Type B pancreatic cell (in vitro differentiated cells): ENCODE results near the gene PPP1R1B. TPM values are rescaled to one million over a fixed set of nuclear protein-coding genes. Genes with fewer than 3 reads are reported as not detected.

Experiments
- DNase-seq: peaks from one replicate; pipeline ENCODE4 v3.0.0; 2021; ENCODE audit warnings: mixed read lengths; ENCODE audit not compliant: unreplicated experiment; ENCODE audit errors: extremely low spot score
- H3K27ac Mint-ChIP-seq: 2 replicates; pipeline ENCODE4 v1.8.0; 2021; ENCODE audit warnings: mild to moderate bottlenecking, mixed read lengths
- H3K27me3 Mint-ChIP-seq: 2 replicates; pipeline ENCODE4 v1.8.0; 2021; ENCODE audit warnings: mixed read lengths
- H3K36me3 Mint-ChIP-seq: 2 replicates; pipeline ENCODE4 v1.8.0; 2021; ENCODE audit warnings: mixed read lengths
- H3K4me1 Mint-ChIP-seq: one replicate; pipeline ENCODE4 v1.8.0; 2021; ENCODE audit warnings: mixed read lengths; ENCODE audit not compliant: unreplicated experiment
- H3K4me3 Mint-ChIP-seq: 2 replicates; pipeline ENCODE4 v1.8.0; 2021; ENCODE audit warnings: mild to moderate bottlenecking, mixed read lengths
- H3K9me3 Mint-ChIP-seq: 2 replicates; pipeline ENCODE4 v1.8.0; 2021; ENCODE audit warnings: mixed read lengths
- total RNA-seq: library from RNA; stranded (reverse); gene quantifications from 2 replicates; pipeline ENCODE4 v1.2.1, GENCODE V29; 2021; ENCODE audit warnings: low replicate concordance
- TF ChIP-seq, protein P1 (sequence below): fragments of 200-600 bp; sonication (generic); conservative IDR thresholded peaks from 2 replicates; pipeline ENCODE4 v1.5.0; 2021; ENCODE audit warnings: antibody characterized with exemption, mild to moderate bottlenecking

The PPP1R1B gene
- total RNA-seq, 1 donor from 2014 or later, result 3.7 TPM

DNA sequence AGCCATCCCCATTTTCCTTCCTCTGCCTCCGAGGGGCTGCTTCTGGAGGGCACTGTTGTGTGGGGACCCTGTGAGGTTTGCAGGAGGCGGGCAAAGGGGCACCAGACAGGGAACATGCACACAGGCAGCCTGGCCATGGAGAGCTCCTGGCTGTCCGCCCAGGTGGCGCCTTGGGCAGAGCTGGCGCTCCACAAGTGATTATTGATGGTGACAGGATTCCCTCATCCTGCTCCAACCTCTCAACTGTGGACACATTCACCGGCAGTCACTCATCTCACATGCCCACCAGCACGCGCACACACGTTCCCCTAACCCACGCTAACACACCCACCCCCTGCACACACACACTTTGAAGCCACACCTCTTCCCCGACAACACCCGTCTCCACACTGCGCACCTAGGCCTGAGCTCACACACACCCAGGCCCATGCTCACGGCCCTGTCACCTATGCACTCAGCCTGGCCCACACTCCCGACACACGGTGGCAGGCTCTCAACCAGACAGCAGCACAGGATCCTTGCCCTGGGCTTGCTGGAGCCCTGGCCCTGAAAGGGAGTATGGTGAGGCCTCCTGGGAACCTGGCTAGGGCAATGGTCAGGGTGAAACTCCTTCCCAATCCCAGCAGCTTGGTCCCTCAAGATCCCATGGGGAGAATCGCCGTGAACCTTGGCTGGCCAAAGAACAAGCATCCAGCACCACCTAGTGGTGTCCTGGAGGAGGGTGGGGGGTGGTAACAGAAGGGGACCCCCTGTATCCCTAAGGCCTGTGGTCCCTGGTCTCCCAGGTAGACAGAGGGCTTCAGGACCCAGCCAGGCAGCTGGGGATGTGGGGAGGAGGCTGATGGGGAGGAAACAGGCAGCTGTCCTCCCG, 45.1 kb downstream of the PPP1R1B start:
- Mint-ChIP-seq H3K4me1 (peaks cover 10% of the 10 kb centered on the region), H3K27ac (peak overlapping the region; percentile 77), H3K27me3 (peaks cover 9% of the 10 kb centered on the region), H3K9me3 (no peaks in the 10 kb centered on the region), H3K36me3 (no peaks in the 10 kb centered on the region), H3K4me3 (no peak overlapping the region)
- TF ChIP-seq, protein P1, sequence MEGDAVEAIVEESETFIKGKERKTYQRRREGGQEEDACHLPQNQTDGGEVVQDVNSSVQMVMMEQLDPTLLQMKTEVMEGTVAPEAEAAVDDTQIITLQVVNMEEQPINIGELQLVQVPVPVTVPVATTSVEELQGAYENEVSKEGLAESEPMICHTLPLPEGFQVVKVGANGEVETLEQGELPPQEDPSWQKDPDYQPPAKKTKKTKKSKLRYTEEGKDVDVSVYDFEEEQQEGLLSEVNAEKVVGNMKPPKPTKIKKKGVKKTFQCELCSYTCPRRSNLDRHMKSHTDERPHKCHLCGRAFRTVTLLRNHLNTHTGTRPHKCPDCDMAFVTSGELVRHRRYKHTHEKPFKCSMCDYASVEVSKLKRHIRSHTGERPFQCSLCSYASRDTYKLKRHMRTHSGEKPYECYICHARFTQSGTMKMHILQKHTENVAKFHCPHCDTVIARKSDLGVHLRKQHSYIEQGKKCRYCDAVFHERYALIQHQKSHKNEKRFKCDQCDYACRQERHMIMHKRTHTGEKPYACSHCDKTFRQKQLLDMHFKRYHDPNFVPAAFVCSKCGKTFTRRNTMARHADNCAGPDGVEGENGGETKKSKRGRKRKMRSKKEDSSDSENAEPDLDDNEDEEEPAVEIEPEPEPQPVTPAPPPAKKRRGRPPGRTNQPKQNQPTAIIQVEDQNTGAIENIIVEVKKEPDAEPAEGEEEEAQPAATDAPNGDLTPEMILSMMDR, result peak; percentile 72
- DNase-seq, result no peak

DNA sequence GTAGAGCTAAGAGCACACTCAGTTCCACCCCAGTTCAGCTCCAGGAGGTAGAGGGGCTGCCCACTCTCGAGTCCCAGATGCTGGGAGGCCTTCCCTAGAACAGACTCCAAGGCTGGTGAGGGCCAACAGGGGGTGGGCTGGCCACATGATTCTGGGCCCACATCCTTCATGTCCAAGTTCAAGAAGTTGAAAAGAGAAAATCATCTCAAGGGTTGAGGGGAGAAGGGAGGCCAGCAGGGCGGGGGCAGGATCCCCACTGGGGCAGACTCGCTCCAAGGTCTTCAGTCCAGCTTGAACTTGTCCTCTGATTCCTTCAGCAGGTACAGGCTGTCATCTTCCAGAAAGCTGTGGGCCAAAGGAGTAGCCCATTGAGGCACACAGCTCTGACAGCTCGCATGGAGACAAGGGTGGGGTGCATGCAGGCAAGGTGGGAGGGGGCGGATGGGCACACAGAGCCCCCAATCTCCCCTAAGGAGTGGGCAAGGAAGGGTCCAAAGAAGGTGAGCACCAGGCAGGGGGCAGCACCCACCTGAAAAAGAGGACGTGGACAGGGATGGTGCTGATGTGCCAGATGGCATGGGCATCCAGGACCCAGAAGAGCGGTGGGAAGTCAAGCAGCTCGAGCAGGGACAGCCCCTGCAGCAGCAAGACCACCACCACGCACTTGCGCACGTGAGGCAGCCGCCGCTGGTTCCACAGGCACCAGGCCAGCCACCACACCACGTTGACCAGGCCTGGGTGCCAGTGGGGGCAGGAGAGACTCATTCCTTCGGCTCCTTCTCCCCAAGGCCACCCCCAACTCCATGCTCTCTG, 46.0 kb downstream of the PPP1R1B start:
- peaks cover 16% of the 10 kb centered on the region for H3K4me1 Mint-ChIP-seq
- H3K4me3 Mint-ChIP-seq, result no peak overlapping the region
- peak overlapping the region; percentile 77 for H3K27ac Mint-ChIP-seq
- TF ChIP-seq, protein P1, result peak; percentile 42
- no peaks in the 10 kb centered on the region for H3K9me3 Mint-ChIP-seq
- no peaks in the 10 kb centered on the region for H3K36me3 Mint-ChIP-seq
- H3K27me3 Mint-ChIP-seq, result peaks cover 8% of the 10 kb centered on the region
- DNase-seq, result no peak

GRCh38 chr17:39673335-39674081, 46.8 kb downstream of the PPP1R1B start:
- peak overlapping the region; percentile 41 for H3K27ac Mint-ChIP-seq
- TF ChIP-seq, protein P1, result no peak
- peaks cover 14% of the 10 kb centered on the region for H3K4me1 Mint-ChIP-seq
- H3K9me3 Mint-ChIP-seq, result no peaks in the 10 kb centered on the region
- no peak overlapping the region for H3K4me3 Mint-ChIP-seq
- no peak for DNase-seq
- no peaks in the 10 kb centered on the region for H3K36me3 Mint-ChIP-seq
- peaks cover 6% of the 10 kb centered on the region for H3K27me3 Mint-ChIP-seq

DNA sequence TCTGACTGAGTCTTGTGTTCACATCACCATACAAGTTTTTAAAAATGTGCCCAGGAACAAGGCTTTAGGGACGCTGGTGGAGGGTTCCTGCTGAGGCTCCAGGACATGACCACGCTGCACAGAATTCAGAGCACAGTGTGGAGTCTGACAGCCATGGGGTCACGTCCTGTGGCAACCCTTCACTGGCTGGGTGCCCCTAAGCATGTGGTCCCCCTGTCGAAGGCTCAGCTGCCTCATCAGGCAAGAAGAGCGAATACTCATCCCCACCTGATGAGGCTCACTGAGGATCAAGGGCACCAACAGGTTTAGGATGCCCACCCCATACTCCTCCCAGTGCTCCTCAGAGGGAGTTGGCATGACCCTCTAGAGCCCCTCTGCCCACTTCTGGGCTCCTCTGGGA, 47.4 kb downstream of the PPP1R1B start:
- peaks cover 10% of the 10 kb centered on the region for H3K4me1 Mint-ChIP-seq
- peaks cover 3% of the 10 kb centered on the region for H3K27me3 Mint-ChIP-seq
- H3K36me3 Mint-ChIP-seq, result no peaks in the 10 kb centered on the region
- TF ChIP-seq, protein P1, result no peak
- no peak overlapping the region for H3K4me3 Mint-ChIP-seq
- H3K9me3 Mint-ChIP-seq, result no peaks in the 10 kb centered on the region
- DNase-seq, result no peak
- no peak overlapping the region for H3K27ac Mint-ChIP-seq

DNA sequence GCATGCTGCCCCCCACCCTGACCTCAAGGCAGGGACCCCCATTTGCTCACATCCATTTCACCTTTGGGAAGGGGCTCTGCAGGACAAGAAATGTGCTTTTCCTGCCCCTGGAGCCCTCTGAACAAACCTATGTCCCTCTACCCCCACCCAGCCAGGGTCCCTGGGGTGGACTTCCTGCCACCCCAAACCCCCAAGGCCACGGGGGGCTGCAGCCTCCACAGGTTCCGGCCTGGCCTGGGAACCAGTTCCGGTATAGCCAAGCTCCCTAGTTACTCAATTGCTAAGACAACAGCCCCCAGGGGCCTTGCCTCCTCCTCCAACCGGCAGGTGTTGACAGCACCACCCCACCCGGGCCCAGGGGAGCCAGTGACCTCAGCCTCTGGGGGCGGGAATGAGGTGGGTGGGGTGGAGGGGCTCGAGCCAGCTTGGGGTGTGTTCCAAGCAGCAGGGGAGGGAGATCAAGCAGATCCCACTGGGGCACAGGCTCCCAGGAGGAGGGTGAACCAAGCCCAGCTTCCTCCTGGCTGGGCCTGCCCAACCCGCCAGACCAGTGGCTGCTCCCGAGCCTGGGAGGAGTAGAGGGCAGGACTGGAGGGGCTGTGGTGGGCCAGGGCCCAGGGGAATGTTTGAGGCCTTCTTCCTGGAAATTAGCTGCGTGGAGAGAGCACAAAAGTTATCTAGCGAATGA, 48.1 kb downstream of the PPP1R1B start:
- peaks cover 10% of the 10 kb centered on the region for H3K4me1 Mint-ChIP-seq
- TF ChIP-seq, protein P1, result no peak
- H3K9me3 Mint-ChIP-seq, result no peaks in the 10 kb centered on the region
- H3K27ac Mint-ChIP-seq, result peak overlapping the region; percentile 96
- H3K36me3 Mint-ChIP-seq, result no peaks in the 10 kb centered on the region
- DNase-seq, result no peak
- H3K27me3 Mint-ChIP-seq, result peaks cover 3% of the 10 kb centered on the region
- H3K4me3 Mint-ChIP-seq, result peak overlapping the region; percentile 74
